A673 (cell line): Measurements from ENCODE around the gene SPTBN4. TPM values are rescaled to one million over a fixed set of nuclear protein-coding genes. Genes with fewer than 3 reads are reported as not detected.

Experiments
- BruUV-seq: library from RNA; stranded (reverse); fragments of 400-500 nt; replicated peaks from 2 replicates; lab custom pipeline; 2021; lab: Mats Ljungman, UMichigan
- CTCF ChIA-PET: fragments of 300-600 bp; sonication (Branson Sonifier 250); formaldehyde crosslinking; loops from one replicate; lab custom pipeline; 2022; ENCODE audit warnings: antibody characterized with exemption; lab: Charles Lee
- POLR2A ChIA-PET: fragments of 300-600 bp; sonication (Branson Sonifier 250); formaldehyde crosslinking; loops from one replicate; lab custom pipeline; 2022; ENCODE audit warnings: antibody characterized with exemption; ENCODE audit not compliant: low non-redundant PET; lab: Charles Lee
- DNase-seq: peaks from one replicate; pipeline ENCODE4 v3.0.0-alpha.2; 2015; ENCODE audit warnings: low spot score
- H3K27ac ChIP-seq: fragments of 200-600 bp; sonication (generic); 2 replicates; pipeline ENCODE4 v1.5.1; 2016; ENCODE audit warnings: mixed run types, low read depth, mild to moderate bottlenecking, mixed read lengths, antibody characterized with exemption, low read length; ENCODE audit not compliant: poor library complexity, severe bottlenecking
- H3K27me3 ChIP-seq: fragments of 200-600 bp; sonication (generic); replicated peaks from 2 replicates; pipeline ENCODE4 v1.6.1; 2017; ENCODE audit warnings: mixed run types, low read depth, mild to moderate bottlenecking, mixed read lengths, antibody characterized with exemption, low read length; ENCODE audit not compliant: insufficient read depth, poor library complexity
- H3K36me3 ChIP-seq: fragments of 200-600 bp; sonication (generic); 2 replicates; pipeline ENCODE4 v1.6.1; 2016; ENCODE audit warnings: mixed run types, mild to moderate bottlenecking, mixed read lengths, antibody characterized with exemption, low read length; ENCODE audit not compliant: insufficient read depth, poor library complexity, severe bottlenecking
- H3K4me1 ChIP-seq: fragments of 200-600 bp; sonication (generic); 2 replicates; pipeline ENCODE4 v1.6.1; 2017; ENCODE audit warnings: mixed run types, mild to moderate bottlenecking, mixed read lengths, antibody characterized with exemption, low read length; ENCODE audit not compliant: insufficient read depth, poor library complexity, severe bottlenecking
- H3K4me3 ChIP-seq: fragments of 200-600 bp; sonication (generic); 2 replicates; pipeline ENCODE4 v1.5.1; 2016; ENCODE audit warnings: low read depth, mixed run types, mild to moderate bottlenecking, mixed read lengths, low read length; ENCODE audit not compliant: poor library complexity, severe bottlenecking
- H3K9me3 ChIP-seq: fragments of 200-600 bp; sonication (generic); 2 replicates; pipeline ENCODE4 v1.6.1; 2016; ENCODE audit warnings: mixed run types, low read depth, mild to moderate bottlenecking, mixed read lengths, antibody characterized with exemption, low read length; ENCODE audit not compliant: poor library complexity, severe bottlenecking
- EZH2 ChIP-seq: fragments of 200-600 bp; sonication (generic); IDR thresholded peaks from 2 replicates; pipeline ENCODE4 v1.6.1; 2017; ENCODE audit warnings: borderline replicate concordance, low read depth, mild to moderate bottlenecking, mixed read lengths, antibody characterized with exemption, low read length; ENCODE audit not compliant: poor library complexity, severe bottlenecking
- intact Hi-C: fragments of 100-400 bp; cut with micrococcal nuclease; formaldehyde crosslinking; loops from one replicate; pipeline ENCODE4 v1.10.0; 2022; ENCODE audit not compliant: unreplicated experiment
- total RNA-seq: library from RNA; stranded (reverse); gene quantifications from 2 replicates; pipeline ENCODE4 v1.2.3, GENCODE V29; 2021
- TF ChIP-seq, protein P1 (sequence below): fragments of 300-800, 200-600 bp; sonication (generic); conservative IDR thresholded peaks from 2 replicates; pipeline ENCODE4 v1.5.1; 2017; ENCODE audit warnings: low read depth, mild to moderate bottlenecking, antibody characterized with exemption, low read length, moderate library complexity, mixed read lengths

Gene SPTBN4
- total RNA-seq, 1 experiment from 2014 or later, result 0.43 TPM

- CTCF ChIA-PET, result no interaction called here
- Histone ChIP-seq H3K9me3 (no peaks in the 10 kb centered on the region), H3K27ac (no peak overlapping the region), H3K36me3 (no peaks in the 10 kb centered on the region), H3K4me3 (no peak overlapping the region), H3K4me1 (no peaks in the 10 kb centered on the region), H3K27me3 (no peaks in the 10 kb centered on the region)
- no TSS peak for BruUV-seq
- DNase-seq, result no peak
- POLR2A ChIA-PET, result no interaction called here
- intact Hi-C loops, result no loop called here
- no peak for TF ChIP-seq EZH2
- TF ChIP-seq, protein P1, sequence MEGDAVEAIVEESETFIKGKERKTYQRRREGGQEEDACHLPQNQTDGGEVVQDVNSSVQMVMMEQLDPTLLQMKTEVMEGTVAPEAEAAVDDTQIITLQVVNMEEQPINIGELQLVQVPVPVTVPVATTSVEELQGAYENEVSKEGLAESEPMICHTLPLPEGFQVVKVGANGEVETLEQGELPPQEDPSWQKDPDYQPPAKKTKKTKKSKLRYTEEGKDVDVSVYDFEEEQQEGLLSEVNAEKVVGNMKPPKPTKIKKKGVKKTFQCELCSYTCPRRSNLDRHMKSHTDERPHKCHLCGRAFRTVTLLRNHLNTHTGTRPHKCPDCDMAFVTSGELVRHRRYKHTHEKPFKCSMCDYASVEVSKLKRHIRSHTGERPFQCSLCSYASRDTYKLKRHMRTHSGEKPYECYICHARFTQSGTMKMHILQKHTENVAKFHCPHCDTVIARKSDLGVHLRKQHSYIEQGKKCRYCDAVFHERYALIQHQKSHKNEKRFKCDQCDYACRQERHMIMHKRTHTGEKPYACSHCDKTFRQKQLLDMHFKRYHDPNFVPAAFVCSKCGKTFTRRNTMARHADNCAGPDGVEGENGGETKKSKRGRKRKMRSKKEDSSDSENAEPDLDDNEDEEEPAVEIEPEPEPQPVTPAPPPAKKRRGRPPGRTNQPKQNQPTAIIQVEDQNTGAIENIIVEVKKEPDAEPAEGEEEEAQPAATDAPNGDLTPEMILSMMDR, result no peak
These were observed 8.7 kb upstream of the SPTBN4 start for GRCh38 chr19:40457953-40458596.

DNA sequence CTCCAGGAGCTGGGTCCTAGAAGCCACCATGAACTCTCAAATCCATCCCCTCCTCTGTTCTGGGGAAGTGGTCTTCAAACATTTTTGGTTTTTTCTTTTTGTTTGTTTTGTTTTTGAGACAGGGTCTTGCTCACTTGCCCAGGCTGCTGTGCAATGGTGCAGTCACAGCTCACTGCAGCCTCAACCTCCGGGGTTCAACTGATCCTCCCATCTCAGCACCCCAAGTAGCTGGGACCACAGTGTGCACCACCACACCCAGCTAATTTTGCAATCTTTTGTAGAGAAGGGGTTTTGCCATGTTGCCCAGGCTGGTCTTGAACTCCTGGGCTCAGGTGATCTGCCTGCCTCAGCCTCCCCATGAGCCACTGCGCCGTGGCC is 8.2 kb upstream of the SPTBN4 start:
- H3K27ac ChIP-seq, result no peak overlapping the region
- BruUV-seq, result no TSS peak
- CTCF ChIA-PET, result no interaction called here
- POLR2A ChIA-PET, result no interaction called here
- H3K4me1 ChIP-seq, result peaks cover 2% of the 10 kb centered on the region
- no peaks in the 10 kb centered on the region for H3K27me3 ChIP-seq
- no peaks in the 10 kb centered on the region for H3K9me3 ChIP-seq
- no peak for TF ChIP-seq EZH2
- TF ChIP-seq, protein P1, result no peak
- intact Hi-C loops, result no loop called here
- no peak overlapping the region for H3K4me3 ChIP-seq
- no peak for DNase-seq
- H3K36me3 ChIP-seq, result no peaks in the 10 kb centered on the region

DNA sequence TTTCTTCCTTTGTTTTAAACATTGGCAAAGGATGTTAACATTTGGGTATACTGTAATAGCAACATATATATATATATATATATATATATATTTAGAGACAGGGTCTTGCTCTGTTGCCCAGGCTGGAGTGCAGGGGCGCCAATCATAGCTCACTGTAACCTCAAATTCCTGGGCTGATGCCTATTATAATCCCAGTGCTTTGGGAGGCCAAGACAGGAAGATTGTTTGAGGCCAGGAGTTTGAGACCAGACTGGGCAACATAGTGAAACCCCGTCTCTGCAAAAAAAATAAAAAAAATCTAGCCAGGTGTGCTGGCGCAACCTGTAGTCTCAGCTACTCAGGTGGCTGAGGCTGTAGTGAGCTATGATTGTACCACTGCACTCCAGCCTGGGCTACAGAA is 6.6 kb upstream of the SPTBN4 start:
- no TSS peak for BruUV-seq
- ChIA-PET CTCF (no interaction called here), POLR2A (no interaction called here)
- Histone ChIP-seq H3K9me3 (no peaks in the 10 kb centered on the region), H3K4me3 (no peak overlapping the region), H3K36me3 (no peaks in the 10 kb centered on the region), H3K27ac (no peak overlapping the region), H3K4me1 (peaks cover 12% of the 10 kb centered on the region), H3K27me3 (no peaks in the 10 kb centered on the region)
- intact Hi-C loops, result loop anchor here (10.0 kb wide), 1 partner anchor 135 kb away; no protein-coding TSS in a partner anchor
- DNase-seq, result no peak
- no peak for TF ChIP-seq EZH2
- TF ChIP-seq, protein P1, result no peak
